Thyroid gland (tissue), 4 donors: ENCODE data around the gene MDH1.

ENCODE experiments used
- CTCF ChIP-seq, 6 experiments: fragments of 200-600 bp in 3 of 6; fragments of 450-650 bp in 3 of 6; sonication (generic) in 3 of 6; IDR thresholded peaks; one replicate each; pipeline ENCODE4 v1.5.1; 2016 to 2019; ENCODE audit warnings: antibody characterized with exemption in 6 of 6, mild to moderate bottlenecking in 2 of 6, inconsistent platforms in 1 of 6, moderate library complexity in 1 of 6
- POLR2A ChIP-seq, 2 donors: fragments of 450-650 bp; IDR thresholded peaks; one replicate each; pipeline ENCODE4 v1.6.1; 2017; ENCODE audit warnings: antibody characterized with exemption in 2 of 2, mild to moderate bottlenecking in 2 of 2, moderate library complexity in 1 of 2

DNA sequence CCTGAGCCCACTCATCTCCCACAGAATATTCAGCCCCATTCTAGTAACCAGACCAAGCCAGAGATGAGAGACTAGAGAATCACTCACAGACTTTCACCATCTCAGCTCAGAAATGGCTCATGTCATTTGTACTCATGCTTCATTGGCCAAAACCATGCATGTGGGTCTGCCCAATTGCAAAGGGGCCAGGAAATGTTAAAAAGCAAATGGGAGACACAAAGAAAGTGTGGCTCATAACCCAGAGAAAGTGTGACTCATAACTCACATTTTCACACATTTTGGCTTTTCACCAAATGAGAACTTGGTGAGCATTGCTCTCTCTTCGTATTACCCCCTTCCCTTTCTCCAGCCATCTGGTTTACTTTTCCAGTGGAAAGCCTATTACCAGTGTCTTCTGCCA lies 66.2 kb downstream of the MDH1 start:
- no peak for TF ChIP-seq CTCF (IDR thresholded peaks at IDR 0.05)
- TF ChIP-seq POLR2A (IDR thresholded peaks at IDR 0.05): no peak
